Lung microvascular endothelial cell (primary cell): ENCODE data around the gene DIPK2A. TPM values are rescaled to one million over a fixed set of nuclear protein-coding genes. Genes with fewer than 3 reads are reported as not detected.

Experiments used
- DNase-seq, 2 donors: peaks; one replicate each; pipeline versions ENCODE4 v3.0.0 to v3.0.0-alpha.2; 2010; ENCODE audit warnings: low read depth in 2 of 2
- total RNA-seq: library from RNA; depleted of rRNA; stranded (reverse); fragments of >200 nt; gene quantifications from 2 replicates; pipeline ENCODE4 v1.2.1, GENCODE V29; 2014

DIPK2A gene
- total RNA-seq, 1 donor from 2014 or later: 32.7 TPM

DNA sequence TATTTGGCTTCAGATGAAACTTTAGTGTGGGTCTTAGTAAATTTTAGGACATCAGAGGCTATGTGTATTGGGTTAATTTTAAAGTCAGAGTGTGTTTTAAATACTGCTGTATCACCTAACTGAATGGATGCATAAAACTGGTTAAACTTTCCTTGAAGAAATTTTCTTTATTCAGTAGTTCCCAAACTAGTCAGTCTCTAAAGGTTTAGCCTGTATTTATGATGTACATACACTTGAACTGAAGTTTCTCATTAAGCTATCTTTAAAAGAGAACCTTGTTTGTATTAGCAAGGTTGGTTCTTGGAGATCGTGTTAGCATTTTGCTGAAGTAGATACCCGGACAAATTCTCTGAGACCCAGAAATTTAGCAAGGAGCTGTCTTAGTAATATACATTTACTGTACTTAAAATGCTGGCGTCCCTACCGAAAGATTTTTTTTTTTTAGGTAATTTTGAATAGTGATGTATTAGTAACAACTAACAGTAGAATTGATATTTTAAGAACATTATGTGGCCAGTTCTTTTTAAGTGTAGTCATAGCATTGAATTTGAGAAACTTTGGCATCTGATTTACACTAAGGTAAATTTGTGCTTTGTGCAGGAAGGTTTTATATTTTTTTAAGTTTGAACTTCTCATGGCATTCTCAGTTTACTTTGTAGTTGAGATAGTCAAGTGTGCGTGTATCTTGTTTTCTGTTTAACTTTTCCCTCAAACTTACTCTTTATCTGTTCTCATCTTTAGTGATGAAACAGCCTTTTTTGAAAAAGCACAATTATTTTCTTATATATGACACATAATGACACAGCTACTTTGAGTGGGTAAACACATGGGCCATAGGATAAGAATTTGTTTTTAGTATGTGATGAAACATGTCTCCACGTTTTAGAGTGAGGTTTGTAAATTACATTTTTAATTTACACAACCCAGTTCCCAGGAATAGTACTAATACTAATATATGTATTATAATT lies 2.9 kb downstream of the DIPK2A start:
- peak in 1 of 2 donors; percentile 10 for DNase-seq

DNA sequence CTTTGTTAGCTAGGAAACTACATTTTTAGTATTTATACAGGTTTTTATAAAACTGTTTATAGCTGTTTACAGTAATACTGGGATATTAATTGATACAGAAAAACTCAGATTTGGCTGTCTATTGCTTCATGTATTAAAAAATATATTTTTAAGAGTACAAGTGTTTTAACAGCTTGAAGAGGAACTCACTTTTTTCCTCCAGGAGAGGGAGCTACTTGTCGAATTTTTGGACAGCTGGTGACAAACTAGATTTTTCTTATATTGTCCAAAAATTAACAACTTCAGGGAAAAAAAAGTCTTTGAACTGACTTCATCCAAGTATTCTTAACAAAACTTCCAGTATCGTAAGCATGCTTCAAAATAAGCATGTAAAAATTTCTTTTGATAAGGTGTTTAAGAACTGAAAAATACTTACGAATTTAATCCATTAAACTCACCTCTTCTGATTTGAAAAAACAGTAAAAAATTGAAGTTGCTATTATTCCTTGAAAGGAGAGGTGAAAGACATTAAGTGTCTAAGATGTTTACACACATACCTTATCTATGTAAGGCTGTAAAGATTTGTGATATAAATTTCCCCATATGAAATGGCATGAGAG lies 4.0 kb downstream of the DIPK2A start:
- peak; percentile 63 to 78 for DNase-seq

DNA sequence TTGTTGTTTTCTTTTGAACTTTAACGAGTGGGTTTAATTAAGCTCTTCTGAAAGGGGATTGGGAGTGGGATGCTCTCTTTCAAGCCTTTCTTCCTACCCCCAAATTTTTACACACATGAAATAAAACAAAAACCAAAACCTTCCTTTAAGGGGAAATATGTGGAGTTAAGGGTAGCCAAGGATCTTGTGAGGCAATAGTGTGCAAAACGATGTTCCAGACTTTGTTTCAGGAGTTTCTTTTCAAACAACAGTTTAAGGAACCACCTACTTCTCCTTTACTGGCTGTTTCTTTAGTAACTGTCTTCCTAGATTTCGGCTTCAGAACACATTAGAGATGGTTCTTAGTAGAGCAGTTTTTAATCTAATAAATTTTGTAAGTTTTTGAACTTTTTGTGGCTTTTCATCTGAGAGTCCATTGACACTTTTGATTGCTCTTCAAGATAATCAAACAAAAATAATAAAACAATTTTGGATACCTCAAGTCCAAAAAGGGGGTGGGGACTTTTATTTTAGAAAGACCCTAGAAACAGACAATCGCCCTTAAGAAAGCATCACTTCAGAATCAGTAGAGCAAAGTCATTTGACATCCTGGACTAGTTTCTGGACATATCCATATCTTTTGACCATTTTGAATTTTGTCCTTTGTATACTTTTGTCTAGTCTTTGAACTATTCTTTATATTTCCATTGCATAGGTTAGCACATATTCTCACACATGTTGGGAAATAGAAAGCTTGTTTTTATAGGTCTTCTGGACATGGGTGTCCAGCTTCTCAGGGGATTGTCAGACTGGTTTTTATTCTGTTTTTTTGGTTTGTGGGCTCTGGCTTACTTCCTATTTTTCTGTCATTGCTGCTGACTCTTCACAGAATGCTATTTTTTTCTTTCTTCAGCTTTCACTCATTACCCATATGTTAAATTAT lies 6.0 kb downstream of the DIPK2A start:
- no peak for DNase-seq

DNA sequence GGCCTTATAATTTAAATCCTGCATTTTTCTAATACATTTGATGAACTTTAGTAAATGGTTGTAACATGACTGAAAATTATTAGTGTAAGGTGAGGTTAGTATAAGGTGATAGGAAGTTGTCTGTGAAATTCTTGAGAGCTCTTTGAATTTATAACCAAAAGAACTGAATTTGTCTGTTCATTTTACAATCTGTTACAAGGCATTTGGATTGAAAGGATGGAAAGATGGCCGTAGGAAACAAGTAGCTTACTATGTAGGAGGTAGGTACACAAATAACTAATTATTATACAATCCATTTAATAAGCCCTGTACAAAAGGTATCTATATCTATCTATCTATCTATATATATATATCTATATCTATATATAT lies 6.6 kb downstream of the DIPK2A start:
- DNase-seq: no peak

DNA sequence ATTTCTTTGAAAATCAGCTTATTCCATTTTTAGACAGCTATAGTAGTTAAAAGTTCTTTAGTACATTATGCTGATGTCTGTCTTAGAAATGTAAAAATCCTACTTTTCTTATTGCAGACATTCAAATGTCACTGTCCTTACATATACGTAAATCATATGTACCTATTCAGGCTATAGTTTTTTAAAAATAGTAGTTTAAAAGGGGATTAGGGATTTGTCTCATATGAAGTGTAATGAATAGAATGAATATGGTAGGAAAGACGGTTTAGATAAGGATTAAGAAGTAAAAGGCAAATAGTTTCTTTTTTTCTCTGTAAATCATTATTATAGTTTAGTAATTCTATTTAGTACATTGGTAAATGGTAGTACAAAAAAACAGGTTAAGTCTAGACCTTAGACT lies 7.4 kb downstream of the DIPK2A start:
- DNase-seq: no peak

DNA sequence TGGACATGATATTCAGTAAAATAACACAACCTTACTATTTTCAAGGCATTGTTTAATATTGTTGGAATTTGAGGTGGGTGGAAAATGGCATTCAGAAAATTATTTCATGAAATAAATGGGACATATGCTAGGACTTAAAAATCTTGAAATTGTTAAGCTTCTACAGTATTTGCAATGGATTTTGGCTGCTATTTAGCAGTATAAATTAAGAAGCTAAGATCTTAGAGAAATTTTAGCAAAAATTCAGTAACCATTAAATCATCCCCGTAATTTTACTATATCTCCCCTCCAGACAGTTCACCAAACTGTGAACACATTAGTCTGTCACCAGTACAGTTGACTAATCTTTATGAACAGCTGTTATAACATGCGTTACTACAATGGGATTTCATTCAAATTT lies 8.2 kb downstream of the DIPK2A start:
- DNase-seq: no peak

DNA sequence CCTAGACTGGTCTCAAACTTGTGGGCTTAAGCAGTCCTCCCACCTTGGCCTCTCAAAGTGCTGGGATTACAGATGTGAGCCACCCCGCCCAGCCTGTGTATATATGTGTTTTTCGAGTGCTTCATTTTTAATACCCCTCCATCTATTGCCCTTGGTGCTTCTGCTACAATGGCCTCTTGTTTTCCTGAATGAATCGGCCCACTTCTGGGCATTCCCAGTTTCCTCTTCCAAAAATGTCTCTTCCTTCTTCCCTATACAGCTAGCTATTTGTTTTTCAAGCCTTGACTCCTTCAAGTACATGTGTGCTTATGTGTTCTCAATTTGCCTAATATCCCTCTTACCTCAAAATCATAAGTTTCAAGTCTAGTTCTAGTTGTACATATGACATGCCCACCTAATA lies 16.7 kb downstream of the DIPK2A start:
- no peak for DNase-seq

DNA sequence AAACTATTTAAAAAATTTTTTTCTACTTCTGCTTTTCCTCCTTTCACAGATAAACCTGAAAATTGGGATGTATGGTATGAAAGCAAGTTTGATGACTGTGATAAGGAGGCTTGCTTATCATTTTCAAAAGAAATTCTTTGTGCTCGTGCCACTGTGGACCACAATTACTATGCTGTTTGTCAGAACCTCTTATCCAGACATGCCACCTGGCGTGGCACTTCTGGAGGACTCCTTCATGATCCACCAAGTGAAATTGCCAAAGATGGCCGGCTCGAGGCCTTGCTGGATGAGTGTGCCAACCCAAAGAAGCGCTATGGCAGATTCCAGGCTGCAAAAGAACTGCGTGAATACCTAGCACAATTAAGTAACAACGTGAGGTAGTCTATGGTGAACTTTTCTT lies 17.8 kb downstream of the DIPK2A start:
- DNase-seq: no peak

DNA sequence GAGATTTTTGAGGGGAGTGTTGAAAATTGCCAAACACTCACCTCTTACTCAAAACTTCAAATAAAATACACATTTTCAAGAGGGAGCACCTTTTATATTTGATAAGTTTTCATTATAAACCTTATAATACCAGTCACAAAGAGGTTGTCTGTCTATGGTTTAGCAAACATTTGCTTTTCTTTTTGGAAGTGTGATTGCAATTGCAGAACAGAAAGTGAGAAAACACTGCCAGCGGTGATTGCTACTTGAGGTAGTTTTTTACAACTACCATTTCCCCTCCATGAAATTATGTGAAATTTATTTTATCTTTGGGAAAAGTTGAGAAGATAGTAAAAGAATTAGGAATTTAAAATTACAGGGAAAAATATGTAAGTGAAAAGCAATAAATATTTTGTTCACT lies 20.1 kb downstream of the DIPK2A start:
- no peak for DNase-seq

DNA sequence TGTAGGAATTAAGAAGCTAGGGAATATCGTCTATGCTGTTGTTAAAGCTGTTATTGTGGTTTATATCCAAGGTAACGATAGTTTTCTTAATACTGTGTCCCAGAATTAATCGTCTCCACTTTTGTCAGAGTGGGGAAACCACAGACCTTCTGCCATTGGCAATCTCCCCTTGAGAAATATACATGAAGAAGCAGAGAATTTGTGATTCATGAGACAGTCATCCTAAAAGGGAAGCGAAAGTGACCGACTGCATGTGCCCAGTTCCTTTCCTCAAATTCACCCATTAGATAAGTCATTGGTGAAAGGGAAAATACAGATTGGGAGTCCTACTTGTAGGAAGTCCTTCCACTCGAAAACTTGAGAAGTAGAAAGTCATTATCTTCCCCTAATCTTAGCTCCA lies 26.6 kb downstream of the DIPK2A start:
- peak in 1 of 2 donors; percentile 78 for DNase-seq

DNA sequence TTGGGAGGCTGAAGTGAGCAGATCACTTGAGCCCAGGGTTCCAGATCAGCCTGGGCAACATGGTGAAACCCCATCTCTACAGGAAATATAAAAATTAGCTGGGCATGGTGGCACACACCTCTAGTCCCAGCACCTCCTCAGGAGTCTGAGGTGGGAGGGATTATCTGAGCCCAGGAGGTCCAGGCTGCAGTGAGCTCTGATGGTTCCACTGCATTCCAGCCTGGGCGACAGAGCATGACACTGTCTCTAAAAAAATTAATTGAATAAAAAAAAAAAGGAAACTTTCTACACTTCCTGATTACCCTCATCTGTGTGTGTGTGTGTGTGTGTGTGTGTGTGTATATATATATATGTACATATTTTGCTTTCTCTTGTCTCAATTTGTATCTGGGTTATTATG lies 31.4 kb downstream of the DIPK2A start:
- DNase-seq: no peak

DNA sequence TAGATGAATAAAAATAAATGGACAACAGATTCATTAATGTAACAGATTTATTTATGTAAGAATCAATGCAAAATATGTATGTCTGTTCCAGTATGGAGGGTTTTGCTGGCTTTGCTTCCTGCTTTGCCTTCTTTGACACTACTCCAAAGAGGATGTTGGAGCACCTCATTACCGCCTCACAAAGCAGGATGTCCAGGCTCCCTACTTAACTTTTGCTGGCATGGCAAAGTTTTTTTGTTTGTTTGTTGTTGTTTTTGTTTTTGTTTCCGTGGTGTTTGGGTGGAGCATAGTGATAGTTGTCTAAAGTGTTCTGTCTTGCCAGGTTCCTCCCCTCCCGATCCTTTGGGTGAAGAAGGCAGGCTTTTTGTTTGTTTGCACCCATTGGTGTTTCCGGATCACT lies 38.7 kb downstream of the DIPK2A start:
- DNase-seq: no peak

DNA sequence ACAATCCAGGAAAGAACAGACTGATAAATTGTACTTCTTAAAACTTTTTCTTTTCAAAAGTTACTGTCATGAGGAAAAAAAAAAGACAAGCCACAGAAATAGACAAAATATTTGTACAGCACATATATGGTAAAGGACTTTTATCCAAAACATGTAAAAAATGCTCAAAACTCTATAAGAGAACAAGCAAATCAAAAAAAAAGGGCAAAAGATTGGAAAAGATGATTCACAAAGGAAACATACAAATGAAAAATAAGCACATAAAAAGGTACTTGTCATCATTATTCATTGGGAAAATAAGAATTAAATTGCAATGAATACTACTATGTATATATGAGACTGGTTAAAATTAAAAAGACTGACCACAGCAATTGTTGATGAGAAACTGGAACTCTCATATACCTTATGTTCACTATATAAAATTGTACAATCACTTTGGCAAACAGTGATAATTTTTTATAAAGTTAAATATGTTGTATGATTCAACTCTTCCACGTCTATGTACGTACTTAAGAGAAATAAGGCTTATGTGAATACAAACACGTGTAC lies 39.7 kb downstream of the DIPK2A start:
- no peak for DNase-seq

DNA sequence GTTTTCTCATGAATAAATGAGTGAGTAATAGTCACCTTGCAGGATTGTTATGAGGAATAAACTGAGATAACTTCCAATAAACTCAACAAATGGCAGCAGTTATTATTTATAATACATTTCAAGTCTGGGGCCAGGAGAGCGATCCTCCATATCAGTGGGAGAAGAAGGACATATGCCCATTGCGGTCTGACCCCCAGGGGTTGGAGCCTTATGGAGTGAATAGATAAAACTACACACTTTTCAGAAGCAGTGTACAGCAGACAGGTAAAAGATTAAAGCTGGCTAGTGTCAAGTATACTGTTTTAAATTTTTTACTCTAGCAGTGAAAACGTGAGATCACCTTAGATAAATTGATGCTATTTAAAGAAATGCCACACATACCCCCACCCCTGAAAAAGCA lies 43.5 kb downstream of the DIPK2A start:
- DNase-seq: no peak

DNA sequence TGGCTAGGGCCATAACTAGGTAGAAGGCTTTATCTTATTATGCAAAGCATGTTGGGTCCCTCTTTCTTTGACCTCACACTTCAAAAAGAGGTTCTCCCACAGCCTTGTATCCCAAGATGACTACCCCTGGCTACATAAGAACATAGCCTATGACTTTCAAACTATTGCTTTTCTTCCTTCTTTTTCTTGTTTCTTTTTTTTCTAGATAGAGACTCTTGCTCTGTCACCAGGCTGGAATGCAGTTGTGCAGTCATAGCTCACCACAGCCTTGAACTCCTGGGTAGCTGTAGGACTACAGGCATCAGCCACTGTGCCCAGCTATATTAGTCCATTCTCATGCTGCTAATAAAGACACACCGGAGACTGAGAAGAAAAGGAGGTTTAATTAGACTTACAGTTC lies 47.2 kb downstream of the DIPK2A start:
- DNase-seq: peak in 1 of 2 donors; percentile 15

Other genes starting within 250 kb of the DIPK2A start
- gene SLC9A9, start 123.4 kb upstream of the DIPK2A start, total RNA-seq: 3.7 and 7.1 TPM in 2 replicates